T-helper 9 cell (primary cell): Measurements from ENCODE around the gene CFAP119.
A peak's percentile ranks its signal among the peaks of the same experiment; 100 is the strongest.

Experiments used
- DNase-seq: peaks from one replicate; pipeline ENCODE4 v3.0.0-alpha.2; 2020

CFAP119 gene

GRCh38 chr16:30780549-30780948, 18.7 kb upstream of the CFAP119 start:
- no peak for DNase-seq

- DNase-seq, result no peak
Measured at GRCh38 chr16:30780021-30780420, 18.2 kb upstream of the CFAP119 start.

- no peak for DNase-seq
Measured at GRCh38 chr16:30779596-30779995, 17.7 kb upstream of the CFAP119 start.

GRCh38 chr16:30778549-30779244, 16.8 kb upstream of the CFAP119 start:
- no peak for DNase-seq

- DNase-seq, result no peak
Measured at GRCh38 chr16:30777591-30778297, 15.9 kb upstream of the CFAP119 start.

GRCh38 chr16:30775392-30776188, 13.7 kb upstream of the CFAP119 start:
- peak; percentile 31 for DNase-seq

- DNase-seq, result no peak
Measured at GRCh38 chr16:30775131-30775391, 13.2 kb upstream of the CFAP119 start.

- no peak for DNase-seq
Measured at GRCh38 chr16:30774367-30775130, 12.7 kb upstream of the CFAP119 start.

GRCh38 chr16:30773826-30774225, 12.0 kb upstream of the CFAP119 start:
- DNase-seq, result no peak

- DNase-seq, result no peak
Measured at GRCh38 chr16:30771726-30772125, 9.9 kb upstream of the CFAP119 start.

GRCh38 chr16:30769379-30770089, 7.7 kb upstream of the CFAP119 start:
- no peak for DNase-seq

- no peak for DNase-seq
Measured at GRCh38 chr16:30768583-30769181, 6.8 kb upstream of the CFAP119 start.

GRCh38 chr16:30767767-30768465, 6.1 kb upstream of the CFAP119 start:
- DNase-seq, result no peak

GRCh38 chr16:30766933-30767284, 5.0 kb upstream of the CFAP119 start:
- no peak for DNase-seq

- DNase-seq, result no peak
Measured at GRCh38 chr16:30766206-30766932, 4.5 kb upstream of the CFAP119 start.

- no peak for DNase-seq
Measured at GRCh38 chr16:30764816-30765465, 3.1 kb upstream of the CFAP119 start.

GRCh38 chr16:30764086-30764485, 2.2 kb upstream of the CFAP119 start:
- DNase-seq, result no peak

GRCh38 chr16:30762991-30763725, 1.3 kb upstream of the CFAP119 start:
- DNase-seq, result no peak

- DNase-seq, result peak; percentile 17
Measured at GRCh38 chr16:30761427-30761927, 385 bp downstream of the CFAP119 start.
